Ovary (tissue), 3 donors: Measurements from ENCODE around the gene TUBB3.
"Not testable (repeated sequence)": the region's sequence is repeated elsewhere in the genome, so short reads cannot be mapped to it uniquely, and the experiment has no call there.

ENCODE experiments used
- EP300 ChIP-seq: sonication (generic); formaldehyde crosslinking; IDR thresholded peaks from one replicate; pipeline ENCODE4 v1.6.1; 2017; ENCODE audit warnings: antibody characterized with exemption
- TF ChIP-seq, protein P1 (sequence below), 3 donors: fragments of 450-650 bp in 2 of 3; fragments of 200-600 bp in 1 of 3; IDR thresholded peaks; one replicate each; pipeline versions ENCODE4 v1.5.1 to v1.8.0; 2016 to 2022; ENCODE audit warnings: antibody characterized with exemption in 3 of 3, mild to moderate bottlenecking in 1 of 3
- donor health status: DM: no; HTN: no; CAD: no.

DNA sequence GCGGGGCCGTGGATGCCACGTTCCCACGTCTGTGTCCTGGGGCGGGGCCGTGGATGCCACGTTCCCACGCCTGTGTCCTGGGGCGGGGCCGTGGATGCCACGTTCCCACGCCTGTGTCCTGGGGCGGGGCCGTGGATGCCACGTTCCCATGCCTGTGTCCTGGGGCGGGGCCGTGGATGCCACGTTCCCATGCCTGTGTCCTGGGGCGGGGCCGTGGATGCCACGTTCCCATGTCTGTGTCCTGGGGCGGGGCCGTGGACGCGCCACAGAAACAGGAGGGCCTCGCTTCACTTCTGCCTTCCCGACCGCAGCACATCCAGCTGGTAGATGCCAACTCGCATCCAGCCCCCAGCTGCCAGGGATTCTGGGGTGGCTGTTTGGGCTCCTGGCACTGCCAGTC is 10.9 kb downstream of the TUBB3 start:
- TF ChIP-seq, protein P1, sequence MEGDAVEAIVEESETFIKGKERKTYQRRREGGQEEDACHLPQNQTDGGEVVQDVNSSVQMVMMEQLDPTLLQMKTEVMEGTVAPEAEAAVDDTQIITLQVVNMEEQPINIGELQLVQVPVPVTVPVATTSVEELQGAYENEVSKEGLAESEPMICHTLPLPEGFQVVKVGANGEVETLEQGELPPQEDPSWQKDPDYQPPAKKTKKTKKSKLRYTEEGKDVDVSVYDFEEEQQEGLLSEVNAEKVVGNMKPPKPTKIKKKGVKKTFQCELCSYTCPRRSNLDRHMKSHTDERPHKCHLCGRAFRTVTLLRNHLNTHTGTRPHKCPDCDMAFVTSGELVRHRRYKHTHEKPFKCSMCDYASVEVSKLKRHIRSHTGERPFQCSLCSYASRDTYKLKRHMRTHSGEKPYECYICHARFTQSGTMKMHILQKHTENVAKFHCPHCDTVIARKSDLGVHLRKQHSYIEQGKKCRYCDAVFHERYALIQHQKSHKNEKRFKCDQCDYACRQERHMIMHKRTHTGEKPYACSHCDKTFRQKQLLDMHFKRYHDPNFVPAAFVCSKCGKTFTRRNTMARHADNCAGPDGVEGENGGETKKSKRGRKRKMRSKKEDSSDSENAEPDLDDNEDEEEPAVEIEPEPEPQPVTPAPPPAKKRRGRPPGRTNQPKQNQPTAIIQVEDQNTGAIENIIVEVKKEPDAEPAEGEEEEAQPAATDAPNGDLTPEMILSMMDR (IDR thresholded peaks at IDR 0.05), result not testable (repeated sequence)
- not testable (repeated sequence) for TF ChIP-seq EP300
